Measurements from ENCODE around the gene VEGFC. TPM values are rescaled to one million over a fixed set of nuclear protein-coding genes. Genes with fewer than 3 reads are reported as not detected.

VEGFC gene
- total RNA-seq, 2 donors from 2014 or later, result 5.1 to 20.4 TPM

GRCh38 chr4:176708771-176709311 lies 83.9 kb downstream of the VEGFC start:
- Histone ChIP-seq H3K9me3 (no peaks in the 10 kb centered on the region), H3K36me3 (no peaks in the 10 kb centered on the region), H3K4me1 (ENCODE audit: control insufficient read depth in 1 of 2, low read depth in 2 of 2) (peaks cover 4 to 8% of the 10 kb centered on the region in 2 donors), H3K27me3 (replicated peaks; ENCODE audit: insufficient read depth) (no peaks in the 10 kb centered on the region), H3K27ac (no peak overlapping the region), H3K4me3 (no peak overlapping the region)
- no peak for TF ChIP-seq CTCF (IDR thresholded peaks at IDR 0.05)
- DNase-seq (ENCODE audit: low spot score) (no peak), ATAC-seq (ENCODE audit: insufficient number of reproducible peaks, low FRiP score, low read depth) (no peak)

GRCh38 chr4:176690716-176691115 lies 102.0 kb downstream of the VEGFC start:
- no peak for TF ChIP-seq CTCF (IDR thresholded peaks at IDR 0.05)
- Histone ChIP-seq H3K27ac (no peak overlapping the region), H3K9me3 (no peaks in the 10 kb centered on the region), H3K4me1 (ENCODE audit: control insufficient read depth in 1 of 2, low read depth in 2 of 2) (no peaks in the 10 kb centered on the region), H3K27me3 (replicated peaks; ENCODE audit: insufficient read depth) (no peaks in the 10 kb centered on the region), H3K36me3 (no peaks in the 10 kb centered on the region), H3K4me3 (no peak overlapping the region)
- ATAC-seq (ENCODE audit: insufficient number of reproducible peaks, low FRiP score, low read depth), result no peak
- DNase-seq (ENCODE audit: low spot score), result no peak

GRCh38 chr4:176680668-176681180 lies 112.0 kb downstream of the VEGFC start:
- Histone ChIP-seq H3K27me3 (replicated peaks; ENCODE audit: insufficient read depth) (no peaks in the 10 kb centered on the region), H3K4me1 (ENCODE audit: control insufficient read depth in 1 of 2, low read depth in 2 of 2) (peaks cover 21 to 33% of the 10 kb centered on the region in 2 donors), H3K27ac (peak overlapping the region in 1 of 2 donors; percentile 66), H3K4me3 (peak overlapping the region; percentile 32), H3K9me3 (no peaks in the 10 kb centered on the region), H3K36me3 (no peaks in the 10 kb centered on the region)
- peak; percentile 49 for ATAC-seq (ENCODE audit: insufficient number of reproducible peaks, low FRiP score, low read depth)
- DNase-seq (ENCODE audit: low spot score), result no peak
- TF ChIP-seq CTCF (IDR thresholded peaks at IDR 0.05), result no peak

GRCh38 chr4:176676901-176677300 lies 115.8 kb downstream of the VEGFC start:
- TF ChIP-seq CTCF (IDR thresholded peaks at IDR 0.05), result no peak
- peaks cover 21 to 25% of the 10 kb centered on the region in 2 donors for H3K4me1 ChIP-seq (ENCODE audit: control insufficient read depth in 1 of 2, low read depth in 2 of 2)
- ATAC-seq (ENCODE audit: insufficient number of reproducible peaks, low FRiP score, low read depth), result no peak

GRCh38 chr4:176675810-176676209 lies 116.9 kb downstream of the VEGFC start:
- Histone ChIP-seq H3K36me3 (no peaks in the 10 kb centered on the region), H3K9me3 (no peaks in the 10 kb centered on the region), H3K27me3 (replicated peaks; ENCODE audit: insufficient read depth) (no peaks in the 10 kb centered on the region), H3K4me3 (no peak overlapping the region), H3K4me1 (ENCODE audit: control insufficient read depth in 1 of 2, low read depth in 2 of 2) (peaks cover 15 to 18% of the 10 kb centered on the region in 2 donors), H3K27ac (no peak overlapping the region)
- DNase-seq (ENCODE audit: low spot score) (no peak), ATAC-seq (ENCODE audit: insufficient number of reproducible peaks, low FRiP score, low read depth) (no peak)
- TF ChIP-seq CTCF (IDR thresholded peaks at IDR 0.05), result no peak

More at GRCh38 chr4:176676901-176677300, 115.8 kb downstream of the VEGFC start:
- H3K9me3 ChIP-seq, result no peaks in the 10 kb centered on the region
- H3K27ac ChIP-seq, result no peak overlapping the region
- DNase-seq (ENCODE audit: low spot score), result no peak
- no peaks in the 10 kb centered on the region for H3K36me3 ChIP-seq
- H3K27me3 ChIP-seq (replicated peaks; ENCODE audit: insufficient read depth), result no peaks in the 10 kb centered on the region
- no peak overlapping the region for H3K4me3 ChIP-seq
